HG02678 (cell line): Measurements from ENCODE around the gene PEX6.
"Not testable (repeated sequence)": the region's sequence is repeated elsewhere in the genome, so short reads cannot be mapped to it uniquely, and the experiment has no call there.

Source experiments
- ATAC-seq: cut with Tn5 transposase; IDR thresholded peaks from one replicate; pipeline ENCODE4 v1.9.1; 2021; ENCODE audit warnings: mild to moderate bottlenecking, moderate library complexity; ENCODE audit not compliant: unreplicated experiment

The PEX6 gene

GRCh38 chr6:42966571-42966970 is 12.4 kb downstream of the PEX6 start:
- ATAC-seq = no peak

DNA sequence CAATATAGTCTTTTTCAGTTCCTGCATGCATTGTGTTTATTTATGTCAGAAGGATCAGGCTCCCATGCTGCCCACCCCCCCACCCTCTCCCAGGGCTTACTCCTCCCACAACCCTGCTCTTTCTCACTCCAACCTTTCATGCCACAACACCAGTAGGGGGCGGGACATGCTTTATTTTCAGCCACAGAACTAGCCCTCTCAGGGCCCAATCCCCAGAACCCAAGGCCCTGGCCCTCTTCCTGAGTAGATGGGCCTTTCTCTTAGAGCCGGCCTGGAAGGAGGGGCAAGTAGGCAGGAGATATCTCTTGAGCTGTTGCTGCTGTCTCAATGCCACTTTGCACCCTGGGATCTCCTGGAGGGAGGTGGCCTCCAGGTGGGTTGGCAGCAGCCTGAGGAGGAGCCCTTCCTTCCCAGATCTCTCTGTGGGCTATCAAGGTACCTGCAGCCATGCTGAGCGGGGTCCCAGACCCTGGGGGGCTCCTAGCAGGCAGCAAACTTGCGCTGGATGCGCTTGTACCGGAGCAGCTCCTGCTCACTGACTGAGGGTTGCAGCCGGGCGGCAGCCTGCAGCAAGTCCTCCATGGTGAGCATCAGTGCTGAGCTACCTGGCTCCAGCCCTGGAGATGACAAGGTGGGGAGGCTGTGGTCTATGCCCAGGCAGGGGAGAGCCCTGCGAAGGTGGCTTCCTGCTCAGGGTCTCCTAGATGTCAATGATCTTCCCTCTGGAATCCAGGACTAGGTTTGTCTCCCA is 15.0 kb downstream of the PEX6 start:
- no peak for ATAC-seq

GRCh38 chr6:42963179-42963854 is 15.7 kb downstream of the PEX6 start:
- no peak for ATAC-seq

DNA sequence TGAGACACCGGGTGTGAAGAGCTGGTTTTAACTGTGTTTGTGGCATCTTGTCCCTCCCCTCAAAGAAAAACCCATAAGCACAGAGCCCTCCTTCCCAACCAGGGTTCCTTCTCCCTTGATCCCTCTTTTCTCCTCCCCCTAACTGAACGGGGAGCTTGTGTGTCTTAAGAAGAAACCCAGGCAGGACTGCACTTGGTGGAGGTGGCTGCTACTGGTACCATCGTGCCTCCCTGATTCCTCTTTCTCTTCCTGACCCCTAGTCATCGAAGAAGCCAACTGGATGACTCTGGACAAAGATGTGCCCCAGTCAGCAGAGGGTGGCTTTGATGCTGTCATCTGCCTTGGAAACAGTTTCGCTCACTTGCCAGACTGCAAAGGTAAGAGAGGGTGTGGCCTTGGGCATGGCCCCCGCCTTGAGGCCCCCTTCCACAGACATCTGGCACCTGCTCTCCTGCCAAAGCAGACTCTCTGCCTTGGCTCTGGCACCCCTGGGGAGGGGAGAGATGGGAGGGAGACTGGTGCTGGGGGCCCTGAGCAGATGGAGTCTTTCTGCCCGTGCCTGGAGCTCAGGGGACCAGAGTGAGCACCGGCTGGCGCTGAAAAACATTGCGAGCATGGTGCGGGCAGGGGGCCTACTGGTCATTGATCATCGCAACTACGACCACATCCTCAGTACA is 16.3 kb downstream of the PEX6 start:
- no peak for ATAC-seq

GRCh38 chr6:42962096-42962495 is 16.9 kb downstream of the PEX6 start:
- no peak for ATAC-seq

- no peak for ATAC-seq
These were observed 17.9 kb downstream of the PEX6 start for GRCh38 chr6:42961020-42961470.

- peak; percentile 66 for ATAC-seq
These were observed 18.6 kb downstream of the PEX6 start, which contains the start of gene GNMT for GRCh38 chr6:42960243-42961019. GNMT (plus strand) TSS chr6:42960754; CDS start chr6:42960768, 14 bp downstream.

DNA sequence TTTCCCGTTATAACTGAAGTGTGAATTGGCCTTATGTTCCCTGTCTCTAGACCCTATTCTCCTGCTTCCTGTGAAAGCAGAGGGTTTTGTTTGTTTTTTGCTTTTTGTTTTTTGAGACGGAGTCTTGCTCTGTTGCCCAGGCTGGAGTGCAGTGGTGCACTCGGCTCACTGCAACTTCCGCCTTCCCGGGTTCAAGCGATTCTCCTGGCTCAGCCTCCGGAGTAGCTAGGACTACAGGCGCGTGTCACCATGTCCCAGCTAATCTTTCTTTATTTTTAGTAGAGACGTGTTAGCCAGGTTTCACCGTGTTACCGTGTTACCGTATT is 19.1 kb downstream of the PEX6 start:
- ATAC-seq = no peak

DNA sequence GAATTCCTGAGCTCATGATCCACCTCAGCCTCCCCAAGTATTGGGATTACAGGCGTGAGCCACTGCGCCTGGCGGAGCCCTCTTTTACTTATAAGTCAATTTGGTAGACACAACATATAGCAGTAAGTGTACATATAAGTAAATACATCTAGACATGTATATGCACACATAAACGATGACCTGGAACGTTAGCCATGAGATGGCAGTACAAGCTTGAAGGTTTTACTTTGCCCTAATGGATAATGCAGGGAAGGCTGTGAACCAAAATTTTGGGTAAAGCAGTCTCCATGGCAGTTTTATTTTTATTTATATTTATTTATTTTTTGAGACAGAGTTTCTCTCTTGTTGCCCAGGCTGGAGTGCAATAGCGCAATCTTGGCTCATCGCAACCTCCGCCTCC is 20.9 kb downstream of the PEX6 start:
- no peak for ATAC-seq

DNA sequence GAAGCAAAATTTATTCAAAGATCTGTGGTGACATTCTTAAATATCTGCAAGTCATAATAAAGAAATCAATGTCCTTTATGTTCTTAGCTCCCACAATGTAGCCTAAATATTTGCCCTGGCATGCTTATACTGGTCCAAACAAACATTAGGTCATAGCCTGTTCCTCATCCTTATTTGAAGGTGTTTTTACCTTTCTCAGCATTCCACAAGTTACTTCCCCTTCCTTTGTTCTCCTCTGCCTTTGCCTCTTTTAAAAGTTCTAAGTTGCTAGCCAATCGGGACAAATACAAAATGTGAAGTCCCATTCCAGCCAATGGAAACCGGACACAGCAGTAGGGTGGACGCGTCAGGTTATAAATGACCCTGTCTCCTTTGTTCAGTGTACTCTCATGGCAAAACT is 24.6 kb downstream of the PEX6 start:
- ATAC-seq = not testable (repeated sequence)

DNA sequence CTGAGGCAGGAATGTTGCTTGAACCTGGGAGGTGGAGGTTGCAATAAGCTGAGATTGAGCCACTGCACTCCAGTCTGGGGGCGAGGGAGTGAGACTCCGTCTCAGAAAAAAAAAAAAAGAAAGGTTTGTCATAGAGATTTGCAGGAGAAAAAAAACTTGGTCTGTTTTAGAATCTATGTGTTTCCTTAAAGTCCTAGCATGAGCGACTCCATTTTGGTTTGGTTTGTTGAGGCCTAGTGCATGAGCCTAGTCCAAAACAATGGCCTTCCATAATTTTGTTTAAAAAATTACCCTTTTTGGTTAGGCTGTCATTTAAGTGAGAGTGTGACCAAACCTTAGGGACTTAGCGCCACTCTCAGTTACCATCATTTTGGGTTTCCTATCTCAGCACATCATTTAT is 26.6 kb downstream of the PEX6 start:
- ATAC-seq = no peak

DNA sequence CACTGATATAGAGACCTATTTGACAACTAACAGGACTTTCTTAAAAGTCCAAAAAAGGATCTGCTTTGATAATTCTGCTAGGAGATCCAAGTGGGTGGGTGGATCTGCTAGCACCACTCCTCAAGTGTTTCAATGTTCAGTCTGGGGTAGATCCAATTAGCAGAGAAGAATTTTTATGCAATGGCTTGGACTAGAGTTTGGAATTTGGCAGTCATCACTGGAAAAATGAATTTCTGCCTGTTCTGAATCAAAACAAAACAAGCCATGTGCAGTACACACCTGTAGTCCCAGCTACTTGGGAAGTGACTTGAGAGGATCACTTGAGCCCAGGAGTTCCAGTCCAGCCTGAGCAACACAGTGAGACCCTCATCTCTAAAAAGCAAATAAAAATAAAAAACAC is 31.0 kb downstream of the PEX6 start:
- ATAC-seq = no peak

DNA sequence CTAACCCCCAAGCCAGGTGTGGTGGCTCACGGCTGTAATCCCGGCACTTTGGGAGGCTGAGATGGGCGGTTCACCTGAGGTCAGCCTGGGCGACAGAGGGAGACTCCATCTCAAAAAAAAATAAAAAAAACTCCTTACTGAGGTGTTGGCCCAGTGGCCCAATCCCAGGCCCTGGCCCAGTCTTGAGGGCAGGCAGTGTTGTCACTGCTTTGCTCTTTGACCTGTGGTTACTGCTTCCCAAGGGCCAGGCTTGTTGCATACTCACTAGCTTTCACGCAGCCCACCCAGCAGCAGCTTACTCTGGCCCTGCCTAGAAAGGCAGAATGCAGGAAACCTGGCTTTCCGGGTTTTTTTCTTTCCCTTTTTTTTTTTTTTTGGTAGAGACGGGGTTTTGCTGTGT is 36.5 kb downstream of the PEX6 start:
- no peak for ATAC-seq

DNA sequence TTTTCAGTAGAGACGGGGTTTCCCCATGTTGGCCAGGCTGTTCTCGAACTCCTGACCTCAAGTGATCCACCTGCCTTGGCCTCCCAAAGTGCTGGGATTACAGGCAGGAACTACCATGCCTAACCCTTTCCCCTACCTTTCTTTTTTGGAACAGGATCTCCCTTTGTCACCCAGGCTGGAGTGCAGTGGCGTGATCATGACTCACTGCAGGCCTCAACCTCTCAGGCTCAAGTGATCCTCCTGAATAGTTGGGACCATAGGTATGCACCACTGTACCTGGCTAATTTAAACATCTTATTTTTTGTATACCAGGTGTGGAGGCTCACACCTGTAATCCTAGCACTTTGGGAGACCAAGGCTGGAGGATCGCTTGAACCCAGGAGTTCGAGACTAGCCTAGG is 37.6 kb downstream of the PEX6 start:
- ATAC-seq = not testable (repeated sequence)

DNA sequence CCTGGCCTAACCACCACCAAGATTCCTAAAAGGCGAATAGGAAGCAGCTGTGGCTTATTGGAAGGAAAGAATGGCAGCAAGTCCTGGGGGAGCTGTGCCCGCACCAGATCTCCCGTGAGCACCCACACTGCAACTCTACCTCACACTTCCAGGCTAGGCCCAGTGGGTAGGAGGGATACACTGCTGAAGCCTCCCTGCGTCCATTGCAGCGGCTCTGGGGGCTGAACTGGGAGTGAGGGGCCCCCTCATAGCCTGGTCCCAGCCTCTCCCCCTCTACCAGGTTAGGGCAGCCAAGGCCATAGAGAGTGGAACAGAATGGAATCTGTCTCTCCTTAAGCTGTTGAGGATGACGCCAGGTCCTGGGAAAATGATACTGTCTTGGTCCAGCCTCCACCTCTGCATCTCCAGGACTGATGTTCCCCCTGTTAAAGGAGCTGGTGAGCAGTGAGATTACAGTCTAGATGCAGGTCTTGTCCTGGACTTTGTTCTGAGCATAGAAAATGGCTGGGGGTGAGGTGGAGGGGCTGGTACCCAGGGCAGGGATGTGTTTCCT is 38.4 kb downstream of the PEX6 start:
- no peak for ATAC-seq

DNA sequence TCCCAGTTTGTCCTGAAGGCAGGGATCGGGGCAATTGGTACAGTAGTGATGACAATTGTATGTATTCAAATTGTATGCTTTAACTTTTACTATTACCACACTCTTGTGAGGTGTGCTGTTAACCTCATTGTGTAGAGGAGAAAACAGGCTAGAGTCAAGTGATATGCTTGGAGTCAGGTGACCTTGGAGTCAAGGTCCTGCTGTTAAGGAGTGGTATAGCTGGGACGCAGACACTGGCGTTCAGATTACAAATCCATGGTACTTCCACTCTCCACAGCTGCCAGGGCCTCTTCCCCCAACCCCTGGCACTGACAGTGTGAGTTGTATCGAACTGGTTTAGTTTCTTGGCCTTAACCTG is 39.2 kb downstream of the PEX6 start:
- no peak for ATAC-seq

DNA sequence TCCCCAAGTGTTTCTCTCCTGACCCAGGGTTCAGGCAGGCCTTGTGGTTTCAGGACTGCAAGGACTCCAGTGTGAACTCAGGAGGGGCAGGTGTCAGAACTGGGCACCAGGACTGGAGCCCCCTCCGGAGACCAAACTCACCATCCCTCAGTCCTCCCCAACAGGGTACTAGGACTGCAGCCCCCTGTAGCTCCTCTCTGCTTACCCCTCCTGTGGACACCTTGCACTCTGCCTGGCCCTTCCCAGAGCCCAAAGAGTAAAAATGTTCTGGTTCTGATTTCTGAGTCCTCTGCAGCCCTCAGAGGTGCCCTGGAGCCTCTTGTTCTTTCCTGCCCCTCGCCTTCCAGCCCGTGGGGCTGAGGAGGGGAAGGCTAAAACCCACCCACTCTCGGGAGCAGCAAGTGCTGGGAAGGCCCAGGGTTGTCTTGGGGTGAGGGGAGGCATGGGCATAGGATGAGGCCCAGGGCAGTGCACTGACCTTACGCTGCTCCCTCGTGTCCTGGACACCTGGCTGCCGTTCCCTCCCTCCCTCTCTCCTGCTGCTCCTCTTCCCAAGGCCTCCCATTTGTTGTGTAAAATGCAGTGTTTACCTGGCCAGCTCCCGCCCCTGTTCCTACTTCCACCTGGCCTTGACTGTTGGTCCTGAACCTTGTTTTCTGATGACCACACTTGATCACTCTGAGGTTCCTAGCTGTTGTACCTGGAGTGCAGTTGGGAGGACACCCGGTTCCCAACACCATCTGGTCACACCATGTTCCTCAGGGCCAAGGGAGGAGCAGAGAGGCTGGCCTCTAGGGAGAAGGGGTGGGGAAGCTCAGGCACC is 39.8 kb downstream of the PEX6 start:
- no peak for ATAC-seq

GRCh38 chr6:42938428-42938796 is 40.6 kb downstream of the PEX6 start:
- ATAC-seq = no peak

DNA sequence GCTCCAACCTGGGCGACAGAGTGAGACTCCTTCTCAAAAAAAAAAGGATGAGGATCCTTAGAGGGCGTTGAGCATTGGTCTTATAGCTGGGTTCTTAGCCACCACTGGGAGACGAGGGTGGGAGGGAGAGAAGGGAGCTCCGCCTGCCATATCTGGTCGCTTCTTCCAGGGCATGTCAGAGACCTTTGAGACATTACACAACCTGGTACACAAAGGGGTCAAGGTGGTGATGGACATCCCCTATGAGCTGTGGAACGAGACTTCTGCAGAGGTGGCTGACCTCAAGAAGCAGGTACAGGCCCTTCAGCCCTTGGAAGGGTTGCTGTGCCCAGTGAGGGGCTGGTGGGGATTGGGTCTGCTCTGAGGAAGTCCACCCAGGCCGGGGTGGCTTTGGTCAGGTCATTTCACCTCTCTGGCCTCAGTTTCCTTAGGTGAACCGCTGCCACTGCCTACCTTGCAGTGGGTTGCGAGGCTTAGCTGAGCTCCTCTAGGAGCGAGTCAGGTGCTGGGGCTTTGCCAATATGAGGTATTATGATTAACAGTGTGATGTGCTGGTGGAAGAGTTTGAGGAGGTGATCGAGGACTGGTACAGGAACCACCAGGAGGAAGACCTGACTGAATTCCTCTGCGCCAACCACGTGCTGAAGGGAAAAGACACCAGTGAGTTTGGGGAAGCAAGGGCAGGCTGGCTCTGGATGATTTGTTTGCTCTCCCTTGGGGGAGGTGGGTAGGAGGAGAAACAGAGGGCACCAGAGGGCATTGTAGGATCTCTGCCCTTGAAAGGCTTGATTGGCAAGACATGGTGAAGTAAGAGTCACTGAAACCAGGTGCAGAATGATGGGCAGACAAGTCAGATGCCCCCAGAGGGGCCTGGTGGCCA is 41.2 kb downstream of the PEX6 start:
- no peak for ATAC-seq
